Measurements from ENCODE around the gene ITGA1. TPM values are rescaled to one million over a fixed set of nuclear protein-coding genes. Genes with fewer than 3 reads are reported as not detected.
"Not testable (repeated sequence)": the region's sequence is repeated elsewhere in the genome, so short reads cannot be mapped to it uniquely, and the experiment has no call there.

Gene ITGA1
- total RNA-seq, 1 experiment from 2014 or later, result 42.3 TPM

GRCh38 chr5:52842111-52842510 lies 54.4 kb downstream of the ITGA1 start:
- in situ Hi-C loops (cut with HindIII; ENCODE audit: low pct_unique_long_range_greater_than_20kb, low sequenced_read_pairs), result no loop called here
- no peak for DNase-seq (ENCODE audit: low read depth)

GRCh38 chr5:52844885-52845284 lies 57.2 kb downstream of the ITGA1 start:
- no peak for DNase-seq (ENCODE audit: low read depth)
- in situ Hi-C loops (cut with HindIII; ENCODE audit: low pct_unique_long_range_greater_than_20kb, low sequenced_read_pairs), result no loop called here

DNA sequence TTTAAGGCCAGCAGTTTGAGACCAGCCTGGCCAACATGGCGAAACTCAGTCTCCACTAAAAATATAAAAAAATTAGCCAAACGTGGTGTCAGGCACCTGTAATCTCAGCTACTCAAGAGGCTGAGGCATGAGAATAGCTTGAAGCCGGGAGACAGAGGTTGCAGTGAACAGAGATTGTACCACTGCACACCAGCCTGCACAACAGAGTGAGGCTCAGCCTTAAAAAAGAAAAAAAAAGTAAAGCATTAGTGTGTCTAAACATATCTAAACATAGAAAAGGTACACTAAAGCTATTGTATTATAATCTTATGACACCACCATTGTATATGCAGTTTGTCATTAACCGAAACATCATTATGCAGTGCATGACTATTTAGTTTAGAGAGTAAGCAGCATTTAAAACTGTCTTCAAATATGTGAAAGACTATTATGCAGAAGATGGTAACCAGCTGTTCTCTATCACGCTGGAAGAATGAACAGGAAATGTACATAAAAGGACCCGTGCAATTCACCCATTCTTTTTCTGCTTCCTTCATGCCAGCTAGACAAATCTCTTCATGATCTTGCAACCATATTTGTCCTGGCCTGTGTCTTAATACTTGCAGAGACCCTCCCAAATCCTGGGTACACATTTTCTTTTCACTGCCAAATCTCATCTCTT lies 58.6 kb downstream of the ITGA1 start:
- no peak for DNase-seq (ENCODE audit: low read depth)
- in situ Hi-C loops (cut with HindIII; ENCODE audit: low pct_unique_long_range_greater_than_20kb, low sequenced_read_pairs), result no loop called here

DNA sequence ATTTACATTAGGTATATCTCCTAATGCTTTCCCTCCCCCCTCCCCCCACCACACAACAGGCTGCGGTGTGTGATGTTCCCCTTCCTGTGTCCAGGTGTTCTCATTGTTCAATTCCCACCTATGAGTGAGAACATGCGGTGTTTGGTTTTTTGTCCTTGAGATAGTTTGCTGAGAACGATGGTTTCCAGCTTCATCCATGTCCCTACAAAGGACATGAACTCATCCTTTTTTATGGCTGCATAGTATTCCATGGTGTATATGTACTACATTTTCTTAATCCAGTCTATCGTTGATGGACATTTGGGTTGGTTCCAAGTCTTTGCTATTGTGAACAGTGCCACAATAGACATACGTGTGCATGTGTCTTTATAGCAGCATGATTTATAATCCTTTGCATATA lies 61.0 kb downstream of the ITGA1 start:
- in situ Hi-C loops (cut with HindIII; ENCODE audit: low pct_unique_long_range_greater_than_20kb, low sequenced_read_pairs); DNase-seq (ENCODE audit: low read depth): not testable (repeated sequence)

DNA sequence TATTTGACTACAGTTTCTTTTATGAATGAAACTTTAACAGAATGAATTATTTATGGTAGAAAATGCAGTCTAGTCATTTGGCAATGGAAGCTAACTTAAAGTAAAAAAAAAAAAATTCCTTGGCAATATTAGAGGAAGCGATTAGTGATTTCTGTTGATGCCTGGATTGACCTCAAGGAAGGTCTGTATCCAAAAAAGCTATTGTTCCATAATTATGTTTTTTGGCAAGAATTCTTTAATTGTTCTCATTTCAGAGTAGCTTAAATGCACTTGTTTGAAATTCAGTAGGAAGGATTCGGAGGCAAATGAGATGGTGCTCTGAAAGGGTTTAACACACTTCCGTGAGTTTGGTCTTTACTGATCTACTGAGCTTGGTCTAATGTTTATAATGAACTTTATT lies 61.8 kb downstream of the ITGA1 start:
- DNase-seq (ENCODE audit: low read depth), result no peak
- in situ Hi-C loops (cut with HindIII; ENCODE audit: low pct_unique_long_range_greater_than_20kb, low sequenced_read_pairs), result no loop called here

DNA sequence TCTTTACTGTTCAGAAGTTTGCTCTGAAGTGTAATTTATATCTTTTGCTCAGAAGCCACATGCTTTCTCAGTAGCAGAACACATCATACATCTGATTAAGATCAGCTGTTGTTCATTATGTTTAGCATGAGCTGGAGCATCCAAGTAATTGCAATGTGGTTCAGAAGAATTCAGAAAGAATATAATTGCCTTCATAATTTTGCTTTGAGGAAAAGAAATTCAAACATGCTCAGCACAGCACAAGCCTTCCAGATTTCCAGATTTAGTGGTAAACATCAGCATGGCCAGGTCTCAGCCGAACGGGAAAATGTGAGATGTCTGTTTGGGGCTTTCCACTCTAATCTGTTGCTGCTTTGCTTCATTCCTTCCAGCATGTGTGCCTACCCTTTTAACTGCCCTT lies 65.9 kb downstream of the ITGA1 start:
- in situ Hi-C loops (cut with HindIII; ENCODE audit: low pct_unique_long_range_greater_than_20kb, low sequenced_read_pairs), result no loop called here
- no peak for DNase-seq (ENCODE audit: low read depth)

GRCh38 chr5:52854301-52854700 lies 66.6 kb downstream of the ITGA1 start:
- in situ Hi-C loops (cut with HindIII; ENCODE audit: low pct_unique_long_range_greater_than_20kb, low sequenced_read_pairs), result no loop called here

DNA sequence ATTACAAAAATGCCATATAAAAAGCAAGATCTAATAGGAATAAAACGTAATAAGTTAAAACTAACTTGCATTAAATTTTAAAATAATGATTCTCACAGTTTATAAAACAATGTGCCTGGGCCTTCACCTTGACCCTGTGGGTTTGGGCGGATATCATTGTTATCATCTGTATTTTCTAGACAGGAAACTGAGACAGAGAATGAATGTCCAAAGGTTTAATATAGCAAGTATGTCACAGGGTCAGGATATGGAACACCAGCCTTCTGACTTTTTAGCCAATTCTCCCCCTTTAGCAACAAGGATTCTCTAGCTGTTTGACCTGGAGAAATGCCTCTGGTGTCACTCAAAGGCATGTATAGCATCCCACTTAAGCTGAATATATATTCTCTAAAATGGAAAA lies 67.2 kb downstream of the ITGA1 start:
- in situ Hi-C loops (cut with HindIII; ENCODE audit: low pct_unique_long_range_greater_than_20kb, low sequenced_read_pairs), result no loop called here
- DNase-seq (ENCODE audit: low read depth), result no peak

More at GRCh38 chr5:52854301-52854700, 66.6 kb downstream of the ITGA1 start:
- DNase-seq (ENCODE audit: low read depth), result no peak

DNA sequence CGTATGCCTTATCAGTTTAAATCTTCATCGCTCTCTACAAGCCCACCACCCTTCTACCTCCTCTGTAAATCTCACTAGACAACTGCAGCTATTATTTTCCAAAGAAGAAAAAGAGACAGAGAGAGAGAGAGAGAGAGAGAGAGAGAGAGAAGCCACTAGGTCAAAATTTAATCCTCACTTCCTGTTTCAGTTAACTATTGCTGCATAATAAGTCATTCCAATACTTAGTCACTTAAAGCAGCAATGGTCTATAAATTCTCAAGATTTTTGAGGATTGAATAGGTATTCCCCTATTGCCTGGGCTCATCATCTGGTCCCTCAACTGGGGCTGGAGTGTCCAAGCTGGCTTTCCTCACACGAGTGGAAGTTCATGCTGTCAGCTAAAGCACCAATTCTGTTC lies 68.8 kb downstream of the ITGA1 start:
- in situ Hi-C loops (cut with HindIII; ENCODE audit: low pct_unique_long_range_greater_than_20kb, low sequenced_read_pairs), result no loop called here
- no peak for DNase-seq (ENCODE audit: low read depth)

DNA sequence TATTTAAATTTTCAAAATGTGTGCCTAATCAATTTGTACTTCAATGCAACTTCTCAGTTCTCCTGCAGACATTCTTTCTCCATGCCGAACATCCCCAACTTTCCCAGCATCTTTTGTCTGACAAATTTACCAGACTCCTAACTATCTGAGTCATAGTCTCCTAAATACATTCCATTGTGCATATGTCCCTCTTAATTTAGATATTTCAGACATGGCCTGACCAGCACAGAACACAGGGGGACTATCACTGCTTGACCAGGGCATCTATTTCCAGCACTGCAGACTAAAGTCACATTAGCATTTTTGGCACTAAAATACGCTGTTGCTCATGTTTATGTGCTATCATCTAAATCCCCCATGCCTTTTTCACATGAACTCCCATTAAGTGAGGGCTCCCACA lies 71.9 kb downstream of the ITGA1 start:
- in situ Hi-C loops (cut with HindIII; ENCODE audit: low pct_unique_long_range_greater_than_20kb, low sequenced_read_pairs), result no loop called here
- no peak for DNase-seq (ENCODE audit: low read depth)

DNA sequence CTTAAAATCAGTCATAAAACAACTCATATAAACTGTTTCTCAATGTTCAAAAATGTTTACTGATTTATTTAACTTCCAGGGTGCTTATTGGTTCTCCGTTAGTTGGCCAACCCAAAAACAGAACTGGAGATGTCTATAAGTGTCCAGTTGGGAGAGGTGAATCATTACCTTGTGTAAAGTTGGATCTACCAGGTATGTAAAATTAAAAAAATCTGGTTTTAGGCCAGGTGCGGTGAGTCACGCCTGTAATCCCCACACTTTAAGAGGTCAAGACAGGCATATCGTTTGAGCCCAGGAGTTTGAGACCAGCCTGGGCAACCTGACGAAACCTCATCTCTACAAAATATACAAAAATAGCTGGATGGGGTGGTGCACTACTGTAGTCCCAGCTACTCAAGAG lies 73.7 kb downstream of the ITGA1 start:
- DNase-seq (ENCODE audit: low read depth), result no peak
- in situ Hi-C loops (cut with HindIII; ENCODE audit: low pct_unique_long_range_greater_than_20kb, low sequenced_read_pairs), result no loop called here

- DNase-seq (ENCODE audit: low read depth), result no peak
- in situ Hi-C loops (cut with HindIII; ENCODE audit: low pct_unique_long_range_greater_than_20kb, low sequenced_read_pairs), result no loop called here
Observed at GRCh38 chr5:52863715-52864290, 76.1 kb downstream of the ITGA1 start.

DNA sequence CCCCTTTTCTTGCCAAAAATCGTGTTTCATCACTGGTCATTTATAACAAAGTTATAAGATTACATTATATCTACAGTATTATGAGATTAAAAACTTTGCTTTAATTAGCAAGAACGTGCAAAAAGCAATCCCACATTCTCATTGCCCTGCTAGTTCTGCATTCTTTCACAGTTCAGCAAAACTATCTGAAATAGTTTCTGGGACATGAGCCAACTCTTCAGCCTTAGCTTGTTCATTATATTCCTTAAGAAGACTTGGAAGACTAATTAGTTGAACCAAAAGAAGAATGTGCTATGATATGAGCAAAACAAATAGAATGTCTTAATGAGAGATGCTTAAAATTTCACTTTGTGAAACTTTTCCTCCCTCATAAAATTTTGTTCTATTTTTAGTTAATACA lies 76.7 kb downstream of the ITGA1 start:
- in situ Hi-C loops (cut with HindIII; ENCODE audit: low pct_unique_long_range_greater_than_20kb, low sequenced_read_pairs), result no loop called here
- no peak for DNase-seq (ENCODE audit: low read depth)

- in situ Hi-C loops (cut with HindIII; ENCODE audit: low pct_unique_long_range_greater_than_20kb, low sequenced_read_pairs), result no loop called here
- DNase-seq (ENCODE audit: low read depth), result no peak
Observed at GRCh38 chr5:52864884-52865283, 77.2 kb downstream of the ITGA1 start.

DNA sequence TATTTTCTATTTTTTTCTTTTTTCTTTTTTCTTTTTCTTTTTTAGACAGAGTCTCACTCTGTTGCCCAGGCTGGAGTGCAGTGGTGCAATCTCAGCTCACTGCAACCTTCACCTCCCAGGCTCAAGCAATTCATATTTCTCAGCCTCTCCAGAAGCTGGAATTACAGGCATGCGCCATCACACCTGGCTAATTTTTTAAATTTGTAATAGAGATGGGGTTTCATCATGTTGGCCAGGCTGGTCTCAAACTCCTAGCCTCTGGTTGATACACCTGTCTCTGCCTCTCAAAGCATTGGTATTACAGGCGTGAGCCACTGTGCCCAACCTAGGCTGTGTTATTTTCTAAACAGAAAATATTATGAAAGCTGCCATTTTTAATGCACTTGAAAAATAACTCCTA lies 78.3 kb downstream of the ITGA1 start:
- in situ Hi-C loops (cut with HindIII; ENCODE audit: low pct_unique_long_range_greater_than_20kb, low sequenced_read_pairs), result not testable (repeated sequence)

GRCh38 chr5:52867809-52868208 lies 80.1 kb downstream of the ITGA1 start:
- in situ Hi-C loops (cut with HindIII; ENCODE audit: low pct_unique_long_range_greater_than_20kb, low sequenced_read_pairs), result no loop called here
- no peak for DNase-seq (ENCODE audit: low read depth)

More for the DNA sequence above, 78.3 kb downstream of the ITGA1 start:
- not testable (repeated sequence) for DNase-seq (ENCODE audit: low read depth)

DNA sequence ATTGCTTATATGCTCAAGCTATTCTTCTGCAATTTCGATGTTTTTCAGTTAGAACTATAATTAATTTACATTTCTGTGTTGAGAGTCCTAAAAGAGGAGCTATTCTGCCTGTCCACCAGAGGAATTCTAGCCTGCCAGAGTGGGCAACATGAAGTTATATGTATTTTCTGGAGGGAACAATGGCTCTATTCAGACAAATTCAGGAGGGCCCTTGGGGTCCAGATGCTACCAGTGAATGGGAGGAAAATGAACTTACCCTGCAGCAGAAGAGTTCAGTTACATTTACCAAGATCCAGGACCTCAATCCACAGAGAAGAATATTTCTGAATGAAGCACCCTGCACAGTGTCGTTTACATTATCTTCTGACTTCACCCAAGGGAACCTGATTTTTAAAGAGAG lies 80.7 kb downstream of the ITGA1 start:
- in situ Hi-C loops (cut with HindIII; ENCODE audit: low pct_unique_long_range_greater_than_20kb, low sequenced_read_pairs), result no loop called here
- no peak for DNase-seq (ENCODE audit: low read depth)

DNA sequence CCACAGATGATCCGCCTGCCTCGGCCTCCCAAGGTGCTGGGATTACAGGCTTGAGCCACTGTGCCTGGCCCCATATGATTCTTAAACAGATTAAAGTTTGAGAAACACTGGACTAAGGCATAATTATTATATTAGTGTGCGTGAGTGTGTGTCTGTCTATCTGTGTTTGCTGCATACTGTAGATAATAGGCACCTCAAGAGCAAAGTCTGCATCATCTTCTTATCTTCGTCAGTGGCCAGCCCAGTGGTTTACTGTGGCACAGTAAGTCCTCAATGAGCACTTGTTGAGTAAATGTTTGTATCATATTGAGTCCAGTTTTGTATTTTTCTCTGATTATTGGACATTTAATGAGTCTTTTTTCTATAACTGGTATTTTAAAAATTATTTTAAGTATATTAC lies 81.7 kb downstream of the ITGA1 start:
- no peak for DNase-seq (ENCODE audit: low read depth)
- in situ Hi-C loops (cut with HindIII; ENCODE audit: low pct_unique_long_range_greater_than_20kb, low sequenced_read_pairs), result no loop called here

DNA sequence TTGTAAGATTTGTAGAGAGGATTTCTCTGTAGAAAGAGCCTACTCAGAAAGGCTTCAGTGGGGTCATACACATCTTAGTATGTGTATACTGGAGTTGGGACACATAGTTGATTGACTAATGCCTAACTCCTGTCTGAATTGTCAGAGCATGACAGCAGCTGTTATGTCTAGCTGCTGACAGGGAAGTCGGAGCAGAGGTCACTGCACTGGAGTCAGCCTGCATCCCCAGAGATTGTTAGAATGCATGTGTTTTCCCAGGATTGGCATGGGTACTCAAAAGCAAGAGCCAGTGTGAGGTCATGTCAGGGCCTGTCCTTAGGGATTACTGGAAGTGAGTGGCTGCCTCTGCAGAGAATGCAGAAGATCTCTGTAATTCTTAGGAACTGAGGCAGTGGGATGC lies 82.7 kb downstream of the ITGA1 start:
- peak; percentile 60 for DNase-seq (ENCODE audit: low read depth)
- in situ Hi-C loops (cut with HindIII; ENCODE audit: low pct_unique_long_range_greater_than_20kb, low sequenced_read_pairs), result no loop called here

- DNase-seq (ENCODE audit: low read depth), result no peak
- in situ Hi-C loops (cut with HindIII; ENCODE audit: low pct_unique_long_range_greater_than_20kb, low sequenced_read_pairs), result no loop called here
Observed at GRCh38 chr5:52875827-52876226, 88.1 kb downstream of the ITGA1 start.

All from Caki2 (cell line).